ENCODE data around the gene ABHD15. TPM values are rescaled to one million over a fixed set of nuclear protein-coding genes. Genes with fewer than 3 reads are reported as not detected.

Gene ABHD15
- total RNA-seq, 1 experiment from 2014 or later, result 8.2 TPM

DNA sequence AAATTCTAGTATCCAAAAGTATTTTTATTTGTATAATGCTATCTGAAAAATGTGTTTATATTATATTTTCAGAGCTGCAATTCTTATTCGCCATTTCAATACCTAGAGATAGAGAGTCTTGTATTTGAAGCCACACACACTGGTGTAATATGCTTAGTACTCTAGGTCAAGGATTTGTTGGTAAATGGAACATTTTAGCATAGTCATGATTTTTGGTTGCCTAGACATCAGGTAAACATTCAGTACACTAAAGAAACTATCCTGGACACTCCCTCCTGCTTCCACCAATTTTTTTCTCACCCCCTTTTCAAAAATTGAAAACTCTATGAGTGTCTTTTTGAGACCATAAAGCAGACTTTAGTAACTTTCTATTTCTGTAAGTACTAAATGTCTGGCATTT, 20.8 kb downstream of the ABHD15 start (continued):
- TF ChIP-seq, protein P1, sequence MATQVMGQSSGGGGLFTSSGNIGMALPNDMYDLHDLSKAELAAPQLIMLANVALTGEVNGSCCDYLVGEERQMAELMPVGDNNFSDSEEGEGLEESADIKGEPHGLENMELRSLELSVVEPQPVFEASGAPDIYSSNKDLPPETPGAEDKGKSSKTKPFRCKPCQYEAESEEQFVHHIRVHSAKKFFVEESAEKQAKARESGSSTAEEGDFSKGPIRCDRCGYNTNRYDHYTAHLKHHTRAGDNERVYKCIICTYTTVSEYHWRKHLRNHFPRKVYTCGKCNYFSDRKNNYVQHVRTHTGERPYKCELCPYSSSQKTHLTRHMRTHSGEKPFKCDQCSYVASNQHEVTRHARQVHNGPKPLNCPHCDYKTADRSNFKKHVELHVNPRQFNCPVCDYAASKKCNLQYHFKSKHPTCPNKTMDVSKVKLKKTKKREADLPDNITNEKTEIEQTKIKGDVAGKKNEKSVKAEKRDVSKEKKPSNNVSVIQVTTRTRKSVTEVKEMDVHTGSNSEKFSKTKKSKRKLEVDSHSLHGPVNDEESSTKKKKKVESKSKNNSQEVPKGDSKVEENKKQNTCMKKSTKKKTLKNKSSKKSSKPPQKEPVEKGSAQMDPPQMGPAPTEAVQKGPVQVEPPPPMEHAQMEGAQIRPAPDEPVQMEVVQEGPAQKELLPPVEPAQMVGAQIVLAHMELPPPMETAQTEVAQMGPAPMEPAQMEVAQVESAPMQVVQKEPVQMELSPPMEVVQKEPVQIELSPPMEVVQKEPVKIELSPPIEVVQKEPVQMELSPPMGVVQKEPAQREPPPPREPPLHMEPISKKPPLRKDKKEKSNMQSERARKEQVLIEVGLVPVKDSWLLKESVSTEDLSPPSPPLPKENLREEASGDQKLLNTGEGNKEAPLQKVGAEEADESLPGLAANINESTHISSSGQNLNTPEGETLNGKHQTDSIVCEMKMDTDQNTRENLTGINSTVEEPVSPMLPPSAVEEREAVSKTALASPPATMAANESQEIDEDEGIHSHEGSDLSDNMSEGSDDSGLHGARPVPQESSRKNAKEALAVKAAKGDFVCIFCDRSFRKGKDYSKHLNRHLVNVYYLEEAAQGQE (IDR thresholded peaks at IDR 0.05; ENCODE audit: low read depth), result no peak

DNA sequence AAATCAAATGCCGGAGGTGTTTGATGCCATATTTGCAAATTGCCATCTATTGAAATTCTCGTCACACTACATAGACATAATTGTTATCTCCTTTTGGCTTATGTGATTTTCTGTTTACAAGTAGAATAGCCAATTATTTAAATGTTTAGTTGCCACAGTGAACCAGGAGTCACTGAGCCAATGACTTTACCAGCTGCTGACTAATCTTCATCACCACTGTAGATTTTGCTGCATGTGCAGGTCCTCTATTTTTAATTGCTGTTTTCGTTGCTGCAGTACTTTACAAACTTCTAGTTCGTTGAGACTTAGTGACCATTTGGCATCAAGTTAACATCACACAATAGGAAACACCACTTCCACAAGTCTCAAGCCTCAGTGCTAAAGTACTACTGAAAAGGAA, 22.8 kb downstream of the ABHD15 start:
- no peak overlapping the region for H3K9ac ChIP-seq (ENCODE audit: low read length)
- ChIA-PET CTCF (no interaction called here), RAD21 (ENCODE audit: low non-redundant PET in 1 of 2, low total read pairs in 2 of 2, uncharacterized antibody in 2 of 2, unreplicated experiment in 2 of 2) (no interaction called here), POLR2A (no interaction called here)
- H3K9me2 ChIP-seq (ENCODE audit: insufficient read depth), result no peaks in the 10 kb centered on the region
- intact Hi-C loops (cut with micrococcal nuclease), result no loop called here
- no peaks in the 10 kb centered on the region for H4K20me1 ChIP-seq (ENCODE audit: insufficient read depth)
- no peak for TF ChIP-seq POLR2A (IDR thresholded peaks at IDR 0.05; ENCODE audit: borderline replicate concordance, extremely low read depth, insufficient read depth, insufficient read length)
- no peaks in the 10 kb centered on the region for H3K9me3 ChIP-seq (ENCODE audit: control insufficient read depth in 1 of 2, insufficient read depth in 1 of 2, low read depth in 1 of 2, low read length in 2 of 2)
- peaks cover 11 to 17% of the 10 kb centered on the region in 2 experiments for H3K36me3 ChIP-seq (ENCODE audit: control insufficient read depth in 1 of 2, insufficient read depth in 2 of 2, low read length in 2 of 2)
- BruUV-seq (replicated peaks), result TSS peak; percentile 6
- H3K27ac ChIP-seq (ENCODE audit: low read depth, low read length), result no peak overlapping the region
- no peaks in the 10 kb centered on the region for H3K79me2 ChIP-seq (ENCODE audit: insufficient read depth, low read length)
- H3K4me2 ChIP-seq (ENCODE audit: low read length), result no peak overlapping the region
- H3K27me3 ChIP-seq (ENCODE audit: insufficient read depth, low read length), result no peaks in the 10 kb centered on the region
- no peak overlapping the region for H3K4me3 ChIP-seq (replicated peaks in 1 of 2; ENCODE audit: low read depth in 1 of 2, low read length in 2 of 2)
- H3K4me1 ChIP-seq (ENCODE audit: control insufficient read depth in 1 of 2, insufficient read depth in 2 of 2, low read length in 2 of 2), result no peaks in the 10 kb centered on the region
- DNase-seq (ENCODE audit: low read depth, low spot score) (no peak), ATAC-seq (no peak)
- H2AFZ ChIP-seq (ENCODE audit: low read depth, low read length, poor library complexity, severe bottlenecking), result no peak overlapping the region

DNA sequence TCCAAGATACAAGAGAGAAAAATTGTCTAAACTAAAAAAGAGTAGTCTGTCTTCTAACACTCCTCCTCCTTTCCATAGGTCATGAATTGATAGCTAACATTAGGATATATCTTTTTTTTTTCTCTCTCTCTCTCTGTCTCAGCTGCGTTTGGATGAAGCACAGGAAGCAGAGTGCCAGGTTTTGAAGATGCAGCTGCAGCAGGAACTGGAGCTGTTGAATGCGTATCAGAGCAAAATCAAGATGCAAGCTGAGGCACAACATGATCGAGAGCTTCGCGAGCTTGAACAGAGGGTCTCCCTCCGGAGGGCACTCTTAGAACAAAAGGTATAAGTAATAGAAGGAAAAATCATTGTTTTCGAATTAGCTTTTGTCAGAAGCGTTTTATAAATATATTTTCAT, 32.9 kb downstream of the ABHD15 start:
- no peak overlapping the region for H2AFZ ChIP-seq (ENCODE audit: low read depth, low read length, poor library complexity, severe bottlenecking)
- TF ChIP-seq JUND (IDR thresholded peaks at IDR 0.05), result no peak
- no peak for TF ChIP-seq EGR1 (IDR thresholded peaks at IDR 0.05; ENCODE audit: low read depth)
- no peak for TF ChIP-seq CBX3 (IDR thresholded peaks at IDR 0.05; ENCODE audit: low read depth)
- TF ChIP-seq EZH2 (IDR thresholded peaks at IDR 0.05), result no peak
- H3K79me2 ChIP-seq (ENCODE audit: insufficient read depth, low read length), result no peaks in the 10 kb centered on the region
- H3K27me3 ChIP-seq (ENCODE audit: insufficient read depth, low read length), result no peaks in the 10 kb centered on the region
- no peak overlapping the region for H3K4me3 ChIP-seq (replicated peaks in 1 of 2; ENCODE audit: low read depth in 1 of 2, low read length in 2 of 2)
- H3K4me1 ChIP-seq (ENCODE audit: control insufficient read depth in 1 of 2, insufficient read depth in 2 of 2, low read length in 2 of 2), result no peaks in the 10 kb centered on the region
- peaks cover 9 to 18% of the 10 kb centered on the region in 2 experiments for H3K36me3 ChIP-seq (ENCODE audit: control insufficient read depth in 1 of 2, insufficient read depth in 2 of 2, low read length in 2 of 2)
- H3K4me2 ChIP-seq (ENCODE audit: low read length), result no peak overlapping the region
- intact Hi-C loops (cut with micrococcal nuclease), result no loop called here
- no peak overlapping the region for H3K27ac ChIP-seq (ENCODE audit: low read depth, low read length)
- no peak overlapping the region for H3K9ac ChIP-seq (ENCODE audit: low read length)
- H4K20me1 ChIP-seq (ENCODE audit: insufficient read depth), result no peaks in the 10 kb centered on the region
- no peaks in the 10 kb centered on the region for H3K9me2 ChIP-seq (ENCODE audit: insufficient read depth)
- ChIA-PET CTCF (interaction anchor here (0.7 to 4.2 kb wide), 4 partner anchors 164 to 571 kb away, joined by 3 to 43 read pairs (median 3); no protein-coding TSS in a partner anchor), RAD21 (ENCODE audit: low non-redundant PET in 1 of 2, low total read pairs in 2 of 2, uncharacterized antibody in 2 of 2, unreplicated experiment in 2 of 2) (no interaction called here), POLR2A (interaction anchor here (0.6 kb wide), 1 partner anchor 404 kb away, joined by 5 read pairs; no protein-coding TSS in a partner anchor)
- no peak for ATAC-seq
- BruUV-seq (replicated peaks), result no TSS peak
- no peaks in the 10 kb centered on the region for H3K9me3 ChIP-seq (ENCODE audit: control insufficient read depth in 1 of 2, insufficient read depth in 1 of 2, low read depth in 1 of 2, low read length in 2 of 2)
- no peak for DNase-seq (ENCODE audit: low read depth, low spot score)

All from HCT116 (cell line).